HepG2 (cell line): ENCODE results near the gene EPHA1. TPM values are rescaled to one million over a fixed set of nuclear protein-coding genes. Genes with fewer than 3 reads are reported as not detected.

Experiments used
- AHR ChIP-seq: IDR thresholded peaks from 2 replicates; pipeline ENCODE4 v1.6.1; 2018; ENCODE audit warnings: missing genetic modification reagents, missing compliant biosample characterization
- ATAD3A ChIP-seq: sonication (generic); formaldehyde crosslinking; IDR thresholded peaks from 2 replicates; pipeline ENCODE4 v1.4.0; 2020; ENCODE audit warnings: missing genetic modification reagents
- CAMTA2 ChIP-seq: sonication (generic); formaldehyde crosslinking; IDR thresholded peaks from 2 replicates; pipeline ENCODE4 v1.4.0; 2020; ENCODE audit warnings: mild to moderate bottlenecking, missing genetic modification reagents, borderline replicate concordance
- GABPA ChIP-seq, 2 experiments: IDR thresholded peaks; 2 replicates each; pipeline ENCODE4 v1.6.1; 2011 to 2016; ENCODE audit warnings: low read depth in 2 of 2, low read length in 1 of 2, missing biosample characterization in 1 of 2, missing genetic modification characterization in 1 of 2
- KMT2B ChIP-seq: IDR thresholded peaks from 2 replicates; pipeline ENCODE4 v1.6.1; 2016; ENCODE audit warnings: missing genetic modification reagents, missing compliant biosample characterization
- PHF21A ChIP-seq: sonication (generic); formaldehyde crosslinking; IDR thresholded peaks from 2 replicates; pipeline ENCODE4 v1.5.0; 2020; ENCODE audit warnings: mild to moderate bottlenecking, missing genetic modification reagents
- PLRG1 ChIP-seq: fragments of 450-650 bp; conservative IDR thresholded peaks from 2 replicates; pipeline ENCODE4 v1.6.1; 2016
- PPARG ChIP-seq: conservative IDR thresholded peaks from 2 replicates; pipeline ENCODE4 v1.6.1; 2016; ENCODE audit warnings: missing biosample characterization, missing genetic modification reagents
- RELA ChIP-seq: sonication (generic); formaldehyde crosslinking; IDR thresholded peaks from 2 replicates; pipeline ENCODE4 v1.4.0; 2020; ENCODE audit warnings: missing genetic modification reagents
- ZBTB1 ChIP-seq: sonication (generic); formaldehyde crosslinking; IDR thresholded peaks from 2 replicates; pipeline ENCODE4 v1.4.0; 2020; ENCODE audit warnings: missing genetic modification reagents, borderline replicate concordance
- ZMAT3 ChIP-seq: sonication (generic); formaldehyde crosslinking; conservative IDR thresholded peaks from 2 replicates; pipeline ENCODE4 v1.7.0; 2021; ENCODE audit warnings: missing genetic modification reagents
- ZNF644 ChIP-seq: IDR thresholded peaks from 2 replicates; pipeline ENCODE4 v1.6.1; 2016; ENCODE audit warnings: low read depth
- polyA plus RNA-seq, 8 experiments: library from polyadenylated mRNA; depleted of rRNA in 3 of 8; stranded (reverse) in 7 of 8; unstranded in 1 of 8; fragments of >200 nt; fragmentation: Illumina TruSeq in 4 of 8; extraction: Trizol in 4 of 8; gene quantifications; 2 replicates each; pipeline versions ENCODE4 v1.2.1 to v1.2.3, GENCODE V29; 2011 to 2016; ENCODE audit warnings: low read depth in 4 of 8, missing spikeins in 1 of 8, mixed read lengths in 1 of 8; ENCODE audit not compliant: insufficient read depth in 1 of 8
- total RNA-seq, 5 experiments: library from RNA; depleted of rRNA; stranded (reverse); fragments of >200 nt; fragmentation: Illumina TruSeq; extraction: Trizol; gene quantifications; 2 replicates each; pipeline ENCODE4 v1.2.3, GENCODE V29; 2016; ENCODE audit warnings: low read depth in 1 of 5
- TF ChIP-seq, protein P1 (sequence below), 2 experiments: fragments of 450-650 bp in 1 of 2; sonication (generic) in 1 of 2; formaldehyde crosslinking in 1 of 2; IDR thresholded peaks; 2 replicates each; pipeline versions ENCODE4 v1.6.1 to v1.8.0; 2016 to 2022; ENCODE audit warnings: antibody characterized with exemption in 1 of 2, mild to moderate bottlenecking in 1 of 2, missing genetic modification reagents in 1 of 2
- TF ChIP-seq, protein P2 (sequence below): sonication (generic); formaldehyde crosslinking; IDR thresholded peaks from 2 replicates; pipeline ENCODE4 v1.5.0; 2020; ENCODE audit warnings: mild to moderate bottlenecking, missing genetic modification reagents
- TF ChIP-seq, protein P3 (sequence below): IDR thresholded peaks from 2 replicates; pipeline ENCODE4 v1.6.1; 2016; ENCODE audit warnings: mild to moderate bottlenecking

The EPHA1 gene
- total and polyA plus RNA-seq, 2 of the 13 experiments (the other 11 are each of a cell fraction or from before 2014, with no cell fraction given) = 4.6 to 17.1 TPM

DNA sequence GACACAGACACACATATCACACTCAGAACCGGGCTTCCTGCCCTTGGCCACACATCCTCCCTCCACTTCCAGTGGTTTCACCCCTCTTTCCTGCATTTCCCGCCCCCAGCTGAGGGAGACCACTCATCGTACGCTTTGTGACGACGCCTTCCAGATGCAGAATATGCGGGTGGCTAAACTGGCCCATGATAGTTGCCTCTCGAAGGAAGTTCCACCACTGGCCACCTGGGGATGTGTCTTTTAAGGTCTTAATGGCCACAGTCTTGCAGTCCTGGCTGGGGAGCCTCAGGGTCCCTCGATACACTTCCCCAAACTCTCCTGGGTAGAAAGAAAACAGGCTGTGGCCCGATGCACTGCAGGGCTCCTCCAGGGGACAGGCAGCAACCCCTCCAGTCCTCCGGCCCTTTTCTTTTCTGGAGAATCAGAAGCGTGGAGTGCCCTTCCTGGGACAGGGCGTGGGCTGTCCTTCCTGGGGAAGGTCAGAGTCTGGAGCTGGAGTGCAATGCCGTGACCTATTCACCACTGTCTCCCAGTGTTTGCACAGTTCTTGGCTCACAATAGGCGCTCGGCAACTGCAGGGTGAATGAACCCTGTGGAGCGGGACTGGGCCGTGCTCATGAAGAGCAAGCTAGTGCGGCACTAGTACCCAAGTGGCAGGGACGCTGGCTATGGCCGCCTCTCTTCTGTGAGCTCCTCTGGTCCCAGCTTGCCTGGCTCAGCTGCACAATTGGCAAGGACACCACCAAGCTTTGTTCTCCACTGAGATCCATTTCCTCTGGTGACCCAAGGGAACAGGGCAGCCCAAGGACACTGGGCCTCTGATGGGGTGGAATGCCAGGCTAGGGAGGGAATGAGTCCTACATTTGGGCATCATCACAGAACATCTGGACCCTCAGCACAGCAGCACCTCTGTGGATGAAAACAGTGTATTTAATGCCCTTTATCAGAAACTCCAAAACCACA, 13.2 kb downstream of the EPHA1 start (continued):
- TF ChIP-seq, protein P1, sequence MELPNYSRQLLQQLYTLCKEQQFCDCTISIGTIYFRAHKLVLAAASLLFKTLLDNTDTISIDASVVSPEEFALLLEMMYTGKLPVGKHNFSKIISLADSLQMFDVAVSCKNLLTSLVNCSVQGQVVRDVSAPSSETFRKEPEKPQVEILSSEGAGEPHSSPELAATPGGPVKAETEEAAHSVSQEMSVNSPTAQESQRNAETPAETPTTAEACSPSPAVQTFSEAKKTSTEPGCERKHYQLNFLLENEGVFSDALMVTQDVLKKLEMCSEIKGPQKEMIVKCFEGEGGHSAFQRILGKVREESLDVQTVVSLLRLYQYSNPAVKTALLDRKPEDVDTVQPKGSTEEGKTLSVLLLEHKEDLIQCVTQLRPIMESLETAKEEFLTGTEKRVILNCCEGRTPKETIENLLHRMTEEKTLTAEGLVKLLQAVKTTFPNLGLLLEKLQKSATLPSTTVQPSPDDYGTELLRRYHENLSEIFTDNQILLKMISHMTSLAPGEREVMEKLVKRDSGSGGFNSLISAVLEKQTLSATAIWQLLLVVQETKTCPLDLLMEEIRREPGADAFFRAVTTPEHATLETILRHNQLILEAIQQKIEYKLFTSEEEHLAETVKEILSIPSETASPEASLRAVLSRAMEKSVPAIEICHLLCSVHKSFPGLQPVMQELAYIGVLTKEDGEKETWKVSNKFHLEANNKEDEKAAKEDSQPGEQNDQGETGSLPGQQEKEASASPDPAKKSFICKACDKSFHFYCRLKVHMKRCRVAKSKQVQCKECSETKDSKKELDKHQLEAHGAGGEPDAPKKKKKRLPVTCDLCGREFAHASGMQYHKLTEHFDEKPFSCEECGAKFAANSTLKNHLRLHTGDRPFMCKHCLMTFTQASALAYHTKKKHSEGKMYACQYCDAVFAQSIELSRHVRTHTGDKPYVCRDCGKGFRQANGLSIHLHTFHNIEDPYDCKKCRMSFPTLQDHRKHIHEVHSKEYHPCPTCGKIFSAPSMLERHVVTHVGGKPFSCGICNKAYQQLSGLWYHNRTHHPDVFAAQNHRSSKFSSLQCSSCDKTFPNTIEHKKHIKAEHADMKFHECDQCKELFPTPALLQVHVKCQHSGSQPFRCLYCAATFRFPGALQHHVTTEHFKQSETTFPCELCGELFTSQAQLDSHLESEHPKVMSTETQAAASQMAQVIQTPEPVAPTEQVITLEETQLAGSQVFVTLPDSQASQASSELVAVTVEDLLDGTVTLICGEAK (IDR thresholded peaks at IDR 0.05) = no peak
- TF ChIP-seq, protein P1 (CRISPR knock-in tag; IDR thresholded peaks at IDR 0.05) = 0 out of 2 replicates have a peak, but pooled peaks have one; percentile 48
- TF ChIP-seq ZMAT3 (CRISPR knock-in tag) (no peak), PHF21A (CRISPR knock-in tag) (peak; percentile 89), PLRG1 (no peak), ZBTB1 (CRISPR knock-in tag) (no peak), RELA (CRISPR knock-in tag) (no peak), AHR (CRISPR knock-in tag) (no peak), ATAD3A (CRISPR knock-in tag) (no peak), ZNF644 (CRISPR knock-in tag) (no peak), PPARG (CRISPR knock-in tag) (peak; percentile 92), CAMTA2 (CRISPR knock-in tag) (no peak), KMT2B (peak; percentile 38; the same call in 1 of the 2 replicates), GABPA (IDR thresholded peaks at IDR 0.05; ENCODE audit: low read depth, low read length) (no peak), GABPA (CRISPR knock-in tag; IDR thresholded peaks at IDR 0.05; ENCODE audit: low read depth) (0 out of 2 replicates have a peak, but pooled peaks have one; percentile 10)
- TF ChIP-seq, protein P2, sequence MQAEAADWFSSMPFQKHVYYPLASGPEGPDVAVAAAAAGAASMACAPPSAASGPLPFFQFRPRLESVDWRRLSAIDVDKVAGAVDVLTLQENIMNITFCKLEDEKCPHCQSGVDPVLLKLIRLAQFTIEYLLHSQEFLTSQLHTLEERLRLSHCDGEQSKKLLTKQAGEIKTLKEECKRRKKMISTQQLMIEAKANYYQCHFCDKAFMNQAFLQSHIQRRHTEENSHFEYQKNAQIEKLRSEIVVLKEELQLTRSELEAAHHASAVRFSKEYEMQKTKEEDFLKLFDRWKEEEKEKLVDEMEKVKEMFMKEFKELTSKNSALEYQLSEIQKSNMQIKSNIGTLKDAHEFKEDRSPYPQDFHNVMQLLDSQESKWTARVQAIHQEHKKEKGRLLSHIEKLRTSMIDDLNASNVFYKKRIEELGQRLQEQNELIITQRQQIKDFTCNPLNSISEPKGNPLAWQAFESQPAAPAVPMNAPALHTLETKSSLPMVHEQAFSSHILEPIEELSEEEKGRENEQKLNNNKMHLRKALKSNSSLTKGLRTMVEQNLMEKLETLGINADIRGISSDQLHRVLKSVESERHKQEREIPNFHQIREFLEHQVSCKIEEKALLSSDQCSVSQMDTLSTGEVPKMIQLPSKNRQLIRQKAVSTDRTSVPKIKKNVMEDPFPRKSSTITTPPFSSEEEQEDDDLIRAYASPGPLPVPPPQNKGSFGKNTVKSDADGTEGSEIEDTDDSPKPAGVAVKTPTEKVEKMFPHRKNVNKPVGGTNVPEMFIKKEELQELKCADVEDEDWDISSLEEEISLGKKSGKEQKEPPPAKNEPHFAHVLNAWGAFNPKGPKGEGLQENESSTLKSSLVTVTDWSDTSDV (CRISPR knock-in tag) = no peak
- TF ChIP-seq, protein P3, sequence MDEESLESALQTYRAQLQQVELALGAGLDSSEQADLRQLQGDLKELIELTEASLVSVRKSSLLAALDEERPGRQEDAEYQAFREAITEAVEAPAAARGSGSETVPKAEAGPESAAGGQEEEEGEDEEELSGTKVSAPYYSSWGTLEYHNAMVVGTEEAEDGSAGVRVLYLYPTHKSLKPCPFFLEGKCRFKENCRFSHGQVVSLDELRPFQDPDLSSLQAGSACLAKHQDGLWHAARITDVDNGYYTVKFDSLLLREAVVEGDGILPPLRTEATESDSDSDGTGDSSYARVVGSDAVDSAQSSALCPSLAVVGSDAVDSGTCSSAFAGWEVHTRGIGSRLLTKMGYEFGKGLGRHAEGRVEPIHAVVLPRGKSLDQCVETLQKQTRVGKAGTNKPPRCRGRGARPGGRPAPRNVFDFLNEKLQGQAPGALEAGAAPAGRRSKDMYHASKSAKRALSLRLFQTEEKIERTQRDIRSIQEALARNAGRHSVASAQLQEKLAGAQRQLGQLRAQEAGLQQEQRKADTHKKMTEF (CRISPR knock-in tag) = peak; percentile 59; the same call in 1 of the 2 replicates
